ENCODE measurements around the gene DYNC1H1. TPM values are rescaled to one million over a fixed set of nuclear protein-coding genes. Genes with fewer than 3 reads are reported as not detected.
A peak's percentile ranks its signal among the peaks of the same experiment; 100 is the strongest.

The DYNC1H1 gene
- total RNA-seq, 4 donors from 2014 or later, result 486 to 737 (median 718) TPM

DNA sequence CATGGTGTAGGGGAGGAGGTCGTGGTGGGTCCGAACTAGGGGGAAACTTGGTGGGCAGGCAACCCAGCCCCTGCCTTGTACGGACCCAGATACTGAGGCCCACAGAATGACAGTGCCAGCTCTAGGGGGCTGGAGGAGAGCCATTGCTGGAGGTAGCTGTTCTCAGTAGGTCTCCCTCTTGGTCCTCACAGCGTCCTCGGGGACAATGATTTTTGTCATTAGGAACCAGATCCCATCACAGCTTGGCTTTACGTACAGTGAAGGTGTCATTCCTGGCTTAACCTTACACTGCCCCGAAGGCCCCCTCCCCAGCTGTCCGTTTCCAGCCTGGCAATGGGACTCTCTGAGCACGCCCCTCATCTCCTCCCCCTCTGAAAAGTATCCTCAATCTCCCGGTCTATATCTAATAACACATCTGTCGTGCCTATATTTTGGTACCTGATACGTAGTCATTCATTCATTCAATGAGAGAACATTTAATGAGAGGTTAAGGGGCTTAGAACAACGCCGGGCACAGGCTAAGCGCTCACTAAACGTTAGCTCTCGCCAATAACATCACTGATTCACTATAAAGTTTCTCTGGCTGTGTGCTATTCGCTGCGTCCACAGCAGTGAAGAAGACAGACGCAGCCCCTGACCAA, 597 bp upstream of the DYNC1H1 start:
- H3K27ac ChIP-seq, result peak overlapping the region; percentile 75 to 98 (median 94)
- intact Hi-C loops (cut with DNase I; ENCODE audit: low total_unique reads) (loop anchor here (1.0 to 10.0 kb wide), 7 partner anchors 15 to 551 kb away; partner anchors contain the start of genes HSP90AA1, PPP2R5C and ZNF839), in situ Hi-C loops (cut with MboI; ENCODE audit: low sequenced_read_pairs in 4 of 4) (loop anchor here in 3 of 4 donors (5.0 to 25.0 kb wide), 4 partner anchors 131 to 351 kb away; partner anchors contain the start of genes ZNF839 (in 2 of the 3) and PPP2R5C (in 1 of the 3))
- H3K27me3 ChIP-seq, result no peaks in the 10 kb centered on the region
- H3K36me3 ChIP-seq, result no peaks in the 10 kb centered on the region
- DNase-seq, result no peak
- H3K9me3 ChIP-seq, result no peaks in the 10 kb centered on the region
- no peak for TF ChIP-seq POLR2A (IDR thresholded peaks at IDR 0.05)
- TF ChIP-seq, protein P1, sequence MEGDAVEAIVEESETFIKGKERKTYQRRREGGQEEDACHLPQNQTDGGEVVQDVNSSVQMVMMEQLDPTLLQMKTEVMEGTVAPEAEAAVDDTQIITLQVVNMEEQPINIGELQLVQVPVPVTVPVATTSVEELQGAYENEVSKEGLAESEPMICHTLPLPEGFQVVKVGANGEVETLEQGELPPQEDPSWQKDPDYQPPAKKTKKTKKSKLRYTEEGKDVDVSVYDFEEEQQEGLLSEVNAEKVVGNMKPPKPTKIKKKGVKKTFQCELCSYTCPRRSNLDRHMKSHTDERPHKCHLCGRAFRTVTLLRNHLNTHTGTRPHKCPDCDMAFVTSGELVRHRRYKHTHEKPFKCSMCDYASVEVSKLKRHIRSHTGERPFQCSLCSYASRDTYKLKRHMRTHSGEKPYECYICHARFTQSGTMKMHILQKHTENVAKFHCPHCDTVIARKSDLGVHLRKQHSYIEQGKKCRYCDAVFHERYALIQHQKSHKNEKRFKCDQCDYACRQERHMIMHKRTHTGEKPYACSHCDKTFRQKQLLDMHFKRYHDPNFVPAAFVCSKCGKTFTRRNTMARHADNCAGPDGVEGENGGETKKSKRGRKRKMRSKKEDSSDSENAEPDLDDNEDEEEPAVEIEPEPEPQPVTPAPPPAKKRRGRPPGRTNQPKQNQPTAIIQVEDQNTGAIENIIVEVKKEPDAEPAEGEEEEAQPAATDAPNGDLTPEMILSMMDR (IDR thresholded peaks at IDR 0.05 in 4 of 5, conservative IDR thresholded peaks at IDR 0.05 in 1 of 5), result no peak
- H3K4me3 ChIP-seq, result peak overlapping the region; percentile 30 to 99 (median 40)
- peak in 1 of 2 donors; percentile 17 for ATAC-seq
- H3K4me1 ChIP-seq, result peaks cover 38% of the 10 kb centered on the region in 2 donors

DNA sequence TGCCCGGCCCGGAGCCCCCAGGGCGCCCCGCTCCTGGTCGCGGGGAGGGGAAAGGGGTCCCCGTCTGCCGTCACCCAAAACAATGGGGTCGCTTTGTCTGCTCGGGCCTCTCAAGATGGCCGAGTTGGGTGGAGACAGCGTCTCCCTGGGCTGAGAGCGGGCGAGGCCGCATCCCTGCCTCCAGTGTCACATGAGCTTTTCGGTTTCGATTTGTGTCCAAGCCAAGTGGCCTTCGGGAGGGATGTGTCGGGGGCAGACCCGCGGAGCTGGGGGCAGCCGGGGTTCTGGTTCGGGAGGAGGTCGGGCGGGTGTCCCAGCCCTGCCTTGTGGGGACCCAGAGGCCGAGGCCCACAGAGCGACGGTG, 790 bp downstream of the DYNC1H1 start:
- Histone ChIP-seq H3K36me3 (peaks cover 0 to 4% of the 10 kb centered on the region in 2 donors), H3K27me3 (no peaks in the 10 kb centered on the region), H3K27ac (peak overlapping the region; percentile 92 to 98 (median 94)), H3K4me1 (peaks cover 38% of the 10 kb centered on the region in 2 donors), H3K9me3 (no peaks in the 10 kb centered on the region), H3K4me3 (peak overlapping the region; percentile 80 to 99 (median 94))
- ATAC-seq, result peak; percentile 49 to 60
- in situ Hi-C loops (cut with MboI; ENCODE audit: low sequenced_read_pairs in 4 of 4) (loop anchor here in 3 of 4 donors (10.0 to 25.0 kb wide), 3 partner anchors 130 to 350 kb away; partner anchors contain the start of genes ZNF839 (in 2 of the 3) and PPP2R5C (in 1 of the 3)), intact Hi-C loops (cut with DNase I; ENCODE audit: low total_unique reads) (loop anchor here (5.0 to 10.0 kb wide), 2 partner anchors 153 to 550 kb away; no protein-coding TSS in a partner anchor)
- peak; percentile 36 to 68 for DNase-seq
- peak in 1 of 2 donors; percentile 2 for TF ChIP-seq POLR2A (IDR thresholded peaks at IDR 0.05)
- TF ChIP-seq, protein P1 (IDR thresholded peaks at IDR 0.05 in 4 of 5, conservative IDR thresholded peaks at IDR 0.05 in 1 of 5), result no peak

DNA sequence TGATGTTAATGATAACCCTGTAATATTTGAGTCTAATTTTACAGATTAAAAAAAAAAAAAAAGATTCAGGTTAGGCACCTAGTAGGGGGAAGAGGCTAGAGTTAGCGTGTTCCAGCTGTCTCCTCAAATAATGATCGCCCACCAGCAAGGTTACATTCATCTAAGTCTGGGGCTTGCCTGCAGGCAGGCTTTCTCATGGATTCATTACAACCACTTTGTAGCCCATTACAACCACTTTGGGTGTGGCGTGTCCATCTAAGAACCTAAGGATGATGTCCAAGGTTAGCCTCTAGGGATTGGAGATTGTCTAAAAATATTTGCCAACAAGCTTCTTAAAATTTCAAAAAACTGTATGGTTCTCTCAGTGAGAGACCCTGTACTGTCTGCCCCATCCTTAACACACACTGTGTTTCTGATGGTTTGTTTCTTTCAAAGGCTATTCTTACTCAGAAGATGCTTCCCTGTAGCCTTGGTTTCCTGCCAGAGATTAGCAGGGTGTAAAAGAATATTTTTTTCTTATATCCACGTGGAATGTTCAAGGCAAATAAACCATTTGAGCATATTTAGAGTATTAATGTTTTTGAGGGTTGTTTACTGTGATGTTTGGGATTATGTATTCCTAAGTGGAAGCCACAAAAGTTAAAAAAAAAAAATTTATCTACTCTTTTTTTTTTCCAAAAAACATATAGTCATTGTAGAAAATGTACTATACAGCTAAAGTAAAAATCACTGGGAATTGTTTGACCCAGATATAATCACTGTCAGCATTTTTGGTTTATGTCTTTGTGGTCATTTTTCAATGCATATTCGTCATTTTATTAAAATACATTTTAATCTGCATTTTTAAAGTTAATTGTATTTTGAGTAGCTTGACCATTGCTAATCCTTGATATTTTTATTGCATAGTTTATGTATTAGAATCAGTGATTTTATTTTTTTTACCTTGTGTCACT, 1.7 kb downstream of the DYNC1H1 start:
- TF ChIP-seq POLR2A (IDR thresholded peaks at IDR 0.05), result no peak
- TF ChIP-seq, protein P1 (IDR thresholded peaks at IDR 0.05 in 4 of 5, conservative IDR thresholded peaks at IDR 0.05 in 1 of 5), result no peak

DNA sequence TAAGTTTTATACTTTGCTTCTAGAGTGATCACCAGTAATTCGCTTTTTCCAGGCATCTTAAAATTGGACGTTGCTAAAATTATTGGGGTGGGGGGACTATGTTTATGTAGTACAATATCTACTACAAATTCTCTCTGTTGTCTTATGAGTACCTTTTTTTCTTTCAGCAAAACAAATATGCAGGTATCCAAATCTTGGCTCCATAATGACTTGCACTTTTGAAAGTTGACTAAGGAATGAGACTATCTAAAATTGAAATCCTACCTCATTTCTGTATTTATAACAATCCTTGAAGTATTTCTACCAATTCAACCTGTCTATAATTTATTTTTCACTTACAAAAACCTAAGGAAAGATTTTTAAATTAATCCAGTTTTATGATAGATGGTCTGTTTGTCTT, 2.4 kb downstream of the DYNC1H1 start:
- Histone ChIP-seq H3K4me3 (peak overlapping the region in 2 of 4 donors; percentile 1 to 99), H3K4me1 (peaks cover 46 to 50% of the 10 kb centered on the region in 2 donors), H3K27me3 (no peaks in the 10 kb centered on the region), H3K36me3 (peaks cover 0 to 4% of the 10 kb centered on the region in 2 donors), H3K9me3 (no peaks in the 10 kb centered on the region), H3K27ac (peak overlapping the region; percentile 92 to 98 (median 94))
- ATAC-seq (no peak), DNase-seq (no peak)
- in situ Hi-C loops (cut with MboI; ENCODE audit: low sequenced_read_pairs in 4 of 4), result loop anchor here in 3 of 4 donors (10.0 to 25.0 kb wide), 3 partner anchors 128 to 348 kb away; partner anchors contain the start of genes ZNF839 (in 2 of the 3) and PPP2R5C (in 1 of the 3)
- no peak for TF ChIP-seq POLR2A (IDR thresholded peaks at IDR 0.05)
- TF ChIP-seq, protein P1 (IDR thresholded peaks at IDR 0.05 in 4 of 5, conservative IDR thresholded peaks at IDR 0.05 in 1 of 5), result no peak
- intact Hi-C loops (cut with DNase I; ENCODE audit: low total_unique reads), result loop anchor here (5.0 to 10.0 kb wide), 2 partner anchors 154 to 548 kb away; no protein-coding TSS in a partner anchor

More for the DNA sequence above, 1.7 kb downstream of the DYNC1H1 start:
- intact Hi-C loops (cut with DNase I; ENCODE audit: low total_unique reads) (loop anchor here (5.0 to 10.0 kb wide), 2 partner anchors 154 to 549 kb away; no protein-coding TSS in a partner anchor), in situ Hi-C loops (cut with MboI; ENCODE audit: low sequenced_read_pairs in 4 of 4) (loop anchor here in 3 of 4 donors (10.0 to 25.0 kb wide), 3 partner anchors 129 to 349 kb away; partner anchors contain the start of genes ZNF839 (in 2 of the 3) and PPP2R5C (in 1 of the 3))
- Histone ChIP-seq H3K4me1 (peaks cover 44 to 46% of the 10 kb centered on the region in 2 donors), H3K4me3 (peak overlapping the region; percentile 80 to 99 (median 94)), H3K36me3 (peaks cover 0 to 4% of the 10 kb centered on the region in 2 donors), H3K9me3 (no peaks in the 10 kb centered on the region), H3K27ac (peak overlapping the region; percentile 92 to 98 (median 94)), H3K27me3 (no peaks in the 10 kb centered on the region)
- no peak for DNase-seq
- no peak for ATAC-seq
